Erythroblast (primary cell): ENCODE results near the gene STARD9.

Source experiments
- GATA1 ChIP-seq: IDR thresholded peaks from 2 replicates; pipeline ENCODE4 v1.6.1; 2011; ENCODE audit warnings: low read depth, mild to moderate bottlenecking, control low read depth, low read length, moderate library complexity
- POLR2A ChIP-seq: IDR thresholded peaks from 2 replicates; pipeline ENCODE4 v1.6.1; 2011; ENCODE audit warnings: mild to moderate bottlenecking, low read length

DNA sequence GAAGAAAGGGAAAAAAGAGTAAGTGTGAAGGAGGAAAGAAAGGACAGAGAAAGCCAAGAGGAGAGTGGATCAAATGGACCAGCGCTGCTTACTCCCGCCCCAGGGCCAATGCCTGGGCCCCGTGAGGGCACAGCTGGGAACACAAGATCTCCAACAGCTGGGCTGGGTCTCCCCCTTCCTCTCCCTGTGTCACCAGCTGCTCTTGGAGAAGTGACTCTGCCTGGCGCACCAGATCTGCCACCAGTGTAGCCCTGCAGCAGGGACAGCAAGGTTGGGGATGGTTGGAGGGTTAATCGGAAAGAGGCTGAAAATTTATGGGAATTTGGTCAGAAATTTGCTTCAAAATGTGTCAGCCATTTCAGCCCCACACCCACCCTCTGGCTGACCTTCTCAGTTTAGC lies 153.2 kb downstream of the STARD9 start:
- no peak for TF ChIP-seq POLR2A
- TF ChIP-seq GATA1 = no peak
